ENCODE data around the gene DKKL1.
"Not testable (repeated sequence)": the region's sequence is repeated elsewhere in the genome, so short reads cannot be mapped to it uniquely, and the experiment has no call there.

The DKKL1 gene

GRCh38 chr19:49362048-49362928, 1.4 kb upstream of the DKKL1 start, which contains the start of gene TEAD2:
Gene TEAD2, minus strand, starts transcription at chr19:49362416. Its CDS starts 2,341 bp downstream, at chr19:49360075.
- peak in 1 of 2 experiments; percentile 36 for DNase-seq

- DNase-seq, result peak in 1 of 2 experiments; percentile 49
These were observed 779 bp upstream of the DKKL1 start for GRCh38 chr19:49362929-49363267.

- no peak for DNase-seq
These were observed 533 bp downstream of the DKKL1 start for GRCh38 chr19:49364083-49364737.

GRCh38 chr19:49366110-49366509, 2.4 kb downstream of the DKKL1 start:
- no peak for DNase-seq

- DNase-seq, result no peak
These were observed 5.2 kb downstream of the DKKL1 start for GRCh38 chr19:49368711-49369358.

- DNase-seq, result no peak
These were observed 7.5 kb downstream of the DKKL1 start for GRCh38 chr19:49371184-49371583.

- DNase-seq, result not testable (repeated sequence)
These were observed 9.5 kb downstream of the DKKL1 start for GRCh38 chr19:49373174-49373573.

GRCh38 chr19:49374665-49375434, 11.2 kb downstream of the DKKL1 start:
- no peak for DNase-seq

- no peak for DNase-seq
These were observed 14.8 kb downstream of the DKKL1 start for GRCh38 chr19:49378512-49378911.

- DNase-seq, result no peak
These were observed 16.7 kb downstream of the DKKL1 start for GRCh38 chr19:49380391-49380790.

- DNase-seq, result no peak
These were observed 19.0 kb downstream of the DKKL1 start for GRCh38 chr19:49382639-49383038.

- no peak for DNase-seq
These were observed 19.9 kb downstream of the DKKL1 start for GRCh38 chr19:49383599-49383998.

GRCh38 chr19:49387936-49388372, 24.3 kb downstream of the DKKL1 start, which contains the start of gene KASH5:
Gene KASH5, plus strand, starts transcription at chr19:49388249. Its CDS starts 2,635 bp downstream, at chr19:49390884.
- peak; percentile 82 to 86 for DNase-seq

GRCh38 chr19:49389406-49389805, 25.7 kb downstream of the DKKL1 start:
- no peak for DNase-seq

- no peak for DNase-seq
These were observed 26.7 kb downstream of the DKKL1 start for GRCh38 chr19:49390131-49390928.

- no peak for DNase-seq
These were observed 27.3 kb downstream of the DKKL1 start for GRCh38 chr19:49390929-49391359.

- peak; percentile 84 for DNase-seq
These were observed 28.1 kb downstream of the DKKL1 start for GRCh38 chr19:49391581-49392399.

- no peak for DNase-seq
These were observed 30.2 kb downstream of the DKKL1 start for GRCh38 chr19:49393881-49394280.

GRCh38 chr19:49395581-49396407, 32.1 kb downstream of the DKKL1 start:
- no peak for DNase-seq

Data from activated T-cell treated with anti-CD3 and anti-CD28 coated beads, Interleukin-2, amount 50 U/mL, for 48 hours (primary cell).